Fibroblast of upper back skin (primary cell): ENCODE data around the gene ABCA4.
"Not testable (repeated sequence)": the region's sequence is repeated elsewhere in the genome, so short reads cannot be mapped to it uniquely, and the experiment has no call there.

Experiments
- DNase-seq: peaks from one replicate; pipeline ENCODE4 v3.0.0-alpha.2; 2013

ABCA4 gene

DNA sequence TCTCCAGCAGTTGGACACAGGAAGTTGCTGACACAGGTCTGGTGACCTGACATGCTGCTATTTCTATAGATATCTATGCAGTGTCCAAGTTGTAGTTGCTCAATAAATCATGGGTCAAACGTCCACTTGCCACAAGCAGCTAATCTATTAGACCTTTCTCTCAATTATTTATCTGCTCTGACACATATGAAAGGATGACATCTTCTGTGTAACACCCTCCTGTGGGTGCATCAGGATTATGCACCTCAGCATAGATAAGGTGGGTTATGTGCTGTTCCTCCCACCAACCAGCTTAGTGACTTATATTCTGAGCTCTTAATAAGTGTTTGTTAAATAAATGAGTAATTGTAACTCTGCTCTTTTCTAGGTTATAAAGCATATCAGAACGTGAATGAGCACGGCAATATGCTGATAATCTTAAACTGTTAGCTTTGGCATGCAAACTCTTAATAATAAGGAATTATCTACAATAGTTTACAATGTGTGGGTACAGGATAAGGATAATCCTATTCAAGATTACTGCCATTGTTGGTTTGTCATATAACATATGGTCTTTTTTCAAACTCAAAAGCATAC is 121.0 kb downstream of the ABCA4 start:
- DNase-seq = no peak

DNA sequence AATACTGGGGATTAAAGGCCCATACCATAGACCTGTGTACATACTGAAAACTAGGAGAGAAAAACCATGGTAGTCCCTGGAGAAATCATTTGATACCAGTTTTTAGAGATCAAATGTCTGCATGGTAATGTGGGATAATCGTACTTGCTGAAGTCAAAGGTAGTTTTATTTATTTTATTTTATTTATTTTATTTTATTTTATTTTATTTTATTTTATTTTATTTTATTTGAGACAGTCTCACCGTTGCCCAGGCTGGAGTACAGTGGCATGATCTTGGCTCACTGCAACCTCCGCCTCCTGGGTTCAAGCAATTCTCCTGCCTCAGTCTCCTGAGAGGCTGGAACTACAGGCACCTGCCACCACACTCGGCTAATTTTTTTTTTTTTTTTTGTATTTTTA is 122.4 kb downstream of the ABCA4 start:
- not testable (repeated sequence) for DNase-seq

GRCh38 chr1:93997756-93998155 is 123.2 kb downstream of the ABCA4 start:
- no peak for DNase-seq

GRCh38 chr1:93995837-93996536 is 125.0 kb downstream of the ABCA4 start:
- DNase-seq = no peak

GRCh38 chr1:93993731-93994130 is 127.2 kb downstream of the ABCA4 start:
- DNase-seq = no peak

DNA sequence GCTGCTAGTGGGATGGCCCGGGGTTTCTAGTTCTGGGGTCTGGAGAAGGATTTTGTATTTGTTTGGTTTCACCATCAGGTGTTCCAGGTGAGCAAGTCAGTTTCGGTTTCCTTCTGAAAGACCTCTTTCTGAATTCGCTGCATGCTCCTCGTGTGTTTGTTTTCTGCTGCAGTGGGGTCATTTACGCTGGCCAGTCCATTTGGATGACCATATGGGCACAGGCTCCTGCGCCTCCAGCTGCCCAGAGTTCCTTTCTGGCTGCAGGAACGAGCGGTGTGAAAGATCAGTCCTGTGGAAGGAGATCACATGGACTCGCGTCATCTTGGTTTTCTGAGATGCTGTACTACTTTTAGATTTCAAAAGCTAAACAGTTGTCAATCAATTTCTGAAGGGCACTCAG is 128.0 kb downstream of the ABCA4 start:
- DNase-seq = no peak

- DNase-seq = no peak
Observed at GRCh38 chr1:93992190-93992589, 128.8 kb downstream of the ABCA4 start.

GRCh38 chr1:93991271-93991670 is 129.7 kb downstream of the ABCA4 start:
- DNase-seq = no peak

DNA sequence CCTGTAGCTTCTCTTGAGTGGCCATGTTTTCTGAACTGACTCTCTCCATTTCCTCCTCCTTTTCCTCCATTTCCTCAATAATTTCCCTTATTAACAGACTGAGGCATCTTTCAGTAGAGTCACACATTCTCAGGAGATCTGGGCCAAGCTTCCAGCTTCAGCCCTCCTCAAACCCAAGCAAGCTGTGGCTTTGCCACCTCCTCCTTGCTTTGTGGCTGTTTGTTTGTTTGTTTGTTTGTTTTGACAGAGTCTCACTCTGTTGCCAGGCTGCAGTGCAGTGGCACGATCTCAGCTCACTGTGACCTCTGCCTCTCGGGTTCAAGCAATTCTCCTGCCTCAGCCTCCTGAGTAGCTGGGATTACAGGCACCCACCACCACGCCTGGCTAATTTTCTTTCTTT is 130.5 kb downstream of the ABCA4 start:
- DNase-seq = not testable (repeated sequence)

- DNase-seq = no peak
Observed at GRCh38 chr1:93990010-93990409, 130.9 kb downstream of the ABCA4 start.

- peak; percentile 34 for DNase-seq
Observed at GRCh38 chr1:93989601-93990000, 131.3 kb downstream of the ABCA4 start.

DNA sequence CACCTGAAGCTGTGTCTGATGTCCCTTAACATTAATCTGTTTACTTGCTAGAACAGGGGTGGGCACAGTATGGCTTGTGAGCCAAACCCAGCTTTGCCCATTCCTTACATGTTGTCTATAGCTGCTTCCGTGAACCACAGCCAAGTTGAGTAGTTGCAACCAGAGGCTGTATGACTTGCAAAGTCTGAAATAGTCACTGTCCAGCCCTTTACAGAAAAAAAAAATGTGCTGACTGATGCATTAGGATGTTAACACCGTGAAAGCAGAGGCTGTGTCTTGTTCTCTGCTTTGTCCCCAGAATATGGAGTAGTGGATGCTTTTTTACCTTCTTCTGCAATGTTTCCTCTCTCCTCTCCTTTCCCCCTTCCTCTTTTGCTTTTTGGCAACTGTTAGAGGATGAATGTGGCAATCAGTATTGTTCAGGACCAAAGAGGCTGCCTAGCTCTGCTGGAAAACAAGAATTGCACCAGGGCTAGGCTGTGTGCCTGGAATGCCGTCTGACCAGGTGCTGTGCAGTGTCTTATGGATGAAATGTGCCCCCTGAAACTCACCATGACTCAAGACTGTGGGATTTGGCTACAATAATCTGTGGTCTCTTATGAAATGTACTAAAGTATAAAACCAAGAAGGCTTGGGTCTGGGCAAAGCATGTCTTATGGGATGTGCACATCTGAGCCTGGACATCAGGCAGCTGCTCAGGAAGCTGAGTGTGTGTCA is 132.2 kb downstream of the ABCA4 start:
- peak; percentile 94 for DNase-seq

- DNase-seq = no peak
Observed at GRCh38 chr1:93981274-93981667, 139.7 kb downstream of the ABCA4 start.

DNA sequence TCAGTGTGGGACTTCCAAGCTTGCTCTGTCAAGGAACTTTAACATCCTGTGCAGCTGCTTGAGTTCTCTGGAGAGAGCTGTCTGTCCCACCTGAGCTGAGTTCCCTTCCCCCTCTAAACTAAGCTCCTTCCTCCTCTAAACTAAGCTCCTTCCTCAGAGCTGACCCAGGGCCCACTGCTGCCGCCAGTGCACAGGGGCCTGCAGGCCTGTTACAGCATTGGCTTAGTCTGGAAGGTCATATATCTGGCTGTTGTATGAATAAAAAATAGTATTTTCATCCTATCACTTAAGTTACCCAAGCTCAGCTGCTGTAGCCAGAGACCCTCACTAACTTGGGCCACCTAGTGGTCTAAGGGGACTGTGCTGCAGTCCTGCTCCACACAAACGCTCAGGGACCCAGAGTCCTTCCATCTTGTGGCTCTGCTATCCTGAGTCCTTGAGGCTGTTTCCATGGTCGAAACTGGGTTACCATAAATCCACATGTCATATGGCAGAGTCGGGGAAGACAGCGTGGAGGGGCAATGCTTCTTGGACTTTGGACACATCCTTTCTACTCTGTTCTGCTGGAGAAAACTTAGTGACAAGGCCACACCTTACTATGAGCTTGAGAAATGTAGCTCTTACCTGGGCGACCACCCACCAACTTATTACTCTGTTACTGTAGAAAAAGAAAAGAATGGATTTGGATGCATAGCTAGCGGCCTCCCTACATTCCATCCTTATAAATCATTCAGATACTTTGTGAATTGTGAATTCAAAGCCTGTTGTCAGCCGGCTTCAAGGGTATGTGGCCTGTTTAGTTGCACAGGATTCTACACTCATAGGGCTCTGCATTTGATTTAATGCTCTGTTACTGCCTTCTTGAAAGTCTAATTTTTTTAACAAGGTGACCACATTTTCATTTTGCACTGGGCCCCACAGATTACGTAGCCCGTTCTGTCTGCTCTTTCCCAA is 140.4 kb downstream of the ABCA4 start:
- DNase-seq = peak; percentile 61

DNA sequence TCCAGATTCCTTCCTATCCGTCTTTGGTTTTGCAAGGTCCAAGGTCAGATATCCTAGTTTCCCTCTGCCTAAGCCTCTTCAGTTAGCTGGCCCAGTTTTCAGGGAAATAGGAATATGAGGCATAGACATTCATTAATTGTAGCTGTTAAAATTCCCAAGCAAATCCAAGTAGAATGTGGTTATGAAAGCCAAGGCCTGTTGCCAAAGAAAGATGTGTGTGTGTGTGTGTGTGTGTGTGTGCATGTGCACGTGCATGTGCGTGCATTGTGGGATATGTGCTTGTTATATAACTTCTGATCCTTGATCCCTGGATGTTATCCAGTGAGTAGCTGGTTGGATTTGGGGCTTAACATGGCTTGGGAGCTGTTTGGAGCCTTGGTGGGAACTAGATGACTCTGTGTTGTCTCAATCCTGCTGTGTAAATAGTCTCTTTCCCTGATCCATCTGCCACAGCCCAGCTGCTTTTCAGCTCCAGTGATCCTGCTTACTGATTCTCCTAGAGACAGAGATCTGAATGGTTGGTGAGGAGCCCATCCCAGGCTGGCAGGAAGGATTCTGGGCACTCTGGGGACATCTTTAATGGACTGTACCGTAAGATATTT is 141.1 kb downstream of the ABCA4 start:
- peak; percentile 89 for DNase-seq

DNA sequence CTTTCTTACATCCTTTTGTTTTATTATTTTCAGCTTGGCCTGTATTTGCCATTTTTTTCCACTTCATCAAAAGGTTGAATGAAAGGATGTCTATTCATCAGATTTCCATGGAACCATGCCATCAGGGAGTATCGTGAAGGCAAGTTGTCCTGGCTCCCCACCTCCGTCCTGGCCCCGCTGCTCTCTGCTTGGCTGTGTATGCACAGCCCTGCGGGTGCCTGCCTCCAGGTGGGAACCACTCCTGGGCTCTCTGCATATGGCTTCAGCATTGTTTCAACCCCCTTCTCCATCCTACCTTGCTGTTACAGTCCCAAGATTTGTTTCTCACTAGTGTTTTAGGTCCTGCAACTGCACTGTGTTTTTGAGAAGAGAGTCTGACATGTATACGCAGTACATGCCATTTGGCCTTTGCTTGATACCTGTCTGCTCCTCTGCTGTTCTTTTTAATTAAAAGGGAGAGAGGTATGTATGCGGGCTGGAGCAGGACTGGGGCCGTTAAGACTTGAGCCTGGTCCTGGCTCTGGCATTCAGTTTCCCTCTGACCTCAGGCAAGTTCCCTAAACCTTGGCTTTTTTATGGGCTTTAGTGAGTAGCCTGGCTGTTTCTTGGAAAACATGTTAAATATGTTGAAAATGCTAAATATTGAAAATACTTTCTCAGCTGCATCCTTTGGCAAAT is 141.8 kb downstream of the ABCA4 start:
- DNase-seq = no peak

GRCh38 chr1:93977598-93977945 is 143.4 kb downstream of the ABCA4 start:
- peak; percentile 67 for DNase-seq

DNA sequence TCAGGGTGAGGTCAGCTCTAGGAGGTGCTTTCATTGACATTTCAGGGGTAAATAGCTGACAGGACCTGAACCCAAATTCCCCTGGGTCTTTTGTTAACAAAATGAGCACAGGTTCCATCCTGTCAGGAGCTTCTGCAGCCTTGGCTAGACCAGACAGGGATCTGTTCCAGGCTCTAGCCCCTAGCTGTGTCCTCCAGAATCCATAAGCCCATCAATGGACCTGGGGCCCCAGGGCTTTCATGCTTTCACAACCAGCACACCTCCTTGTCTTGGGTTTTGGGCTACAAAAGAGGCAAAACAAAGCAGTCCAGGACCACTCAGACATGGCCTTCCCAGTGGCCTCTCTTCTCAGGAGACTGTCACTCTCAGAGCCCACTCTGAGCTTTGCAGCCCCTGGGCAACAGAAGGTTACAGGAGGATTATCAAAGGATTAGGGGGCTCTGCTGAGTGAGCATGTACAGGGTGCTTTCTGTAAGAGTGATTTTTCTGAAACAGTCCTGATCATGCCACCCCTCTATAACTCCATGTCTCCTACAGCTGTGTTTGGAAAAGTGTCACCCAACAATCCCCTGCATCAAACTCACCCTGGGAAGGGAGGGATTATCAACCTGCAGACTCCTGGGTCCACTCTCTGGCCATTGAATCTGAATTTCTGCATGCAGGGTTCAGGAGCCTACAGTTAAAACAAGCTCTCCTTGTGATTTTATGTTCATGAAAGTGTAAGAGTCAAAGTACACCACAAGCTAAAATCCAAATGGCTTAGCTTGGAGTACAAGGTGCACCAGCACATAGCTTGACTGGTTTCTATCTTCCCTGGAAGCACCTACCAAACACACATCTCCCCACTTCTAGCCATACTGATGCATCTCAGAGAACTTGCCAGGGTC is 144.0 kb downstream of the ABCA4 start:
- no peak for DNase-seq

GRCh38 chr1:93976291-93976690 is 144.7 kb downstream of the ABCA4 start:
- no peak for DNase-seq

DNA sequence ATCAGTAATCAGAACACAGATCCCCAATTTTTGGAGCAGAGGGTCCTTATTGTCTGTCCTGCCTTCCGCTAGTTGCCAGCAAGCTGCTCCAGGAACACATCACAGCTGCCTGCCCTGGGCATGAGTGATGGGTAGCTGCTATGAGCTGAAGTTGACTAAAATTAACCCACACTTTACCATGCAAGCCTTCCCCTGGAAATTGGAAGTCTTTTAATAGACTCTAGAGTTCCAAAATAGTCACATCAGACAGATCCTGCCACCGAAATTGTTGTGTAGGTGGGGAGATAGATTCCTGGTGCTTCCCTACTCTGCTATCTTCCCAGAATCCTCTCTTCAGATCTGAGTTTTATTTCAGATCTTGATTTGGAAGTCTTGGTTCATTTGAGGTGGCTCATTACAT is 148.6 kb downstream of the ABCA4 start:
- no peak for DNase-seq

GRCh38 chr1:93969887-93970286 is 151.1 kb downstream of the ABCA4 start:
- DNase-seq = no peak
